Neural progenitor cell (in vitro differentiated cells): Measurements from ENCODE around the gene ADI1. TPM values are rescaled to one million over a fixed set of nuclear protein-coding genes. Genes with fewer than 3 reads are reported as not detected.

Experiments used
- DNase-seq: peaks from one replicate; pipeline ENCODE4 v3.0.0-alpha.2; 2016; ENCODE audit warnings: low spot score
- H2AFZ ChIP-seq: fragments of 200-600 bp; sonication (generic); replicated peaks from 2 replicates; pipeline ENCODE4 v1.6.1; 2016; ENCODE audit warnings: antibody characterized with exemption
- H3F3A ChIP-seq: fragments of 200-600 bp; sonication (generic); 2 replicates; pipeline ENCODE4 v1.6.1; 2016; ENCODE audit warnings: antibody characterized with exemption, low read depth
- H3K27ac ChIP-seq: fragments of 200-600 bp; sonication (generic); 2 replicates; pipeline ENCODE4 v1.5.1; 2016; ENCODE audit warnings: mild to moderate bottlenecking
- H3K27me3 ChIP-seq: fragments of 200-600 bp; sonication (generic); 2 replicates; pipeline ENCODE4 v1.6.1; 2016; ENCODE audit warnings: mild to moderate bottlenecking, moderate library complexity
- H3K36me3 ChIP-seq: fragments of 200-600 bp; sonication (generic); 2 replicates; pipeline ENCODE4 v1.5.1; 2016
- H3K4me1 ChIP-seq: fragments of 200-600 bp; sonication (generic); 2 replicates; pipeline ENCODE4 v1.6.1; 2016; ENCODE audit warnings: mixed run types
- H3K4me2 ChIP-seq: fragments of 200-600 bp; sonication (generic); 2 replicates; pipeline ENCODE4 v1.6.1; 2016
- H3K4me3 ChIP-seq: fragments of 200-600 bp; sonication (generic); 2 replicates; pipeline ENCODE4 v1.5.1; 2016
- H3K79me2 ChIP-seq: fragments of 200-600 bp; sonication (generic); 2 replicates; pipeline ENCODE4 v1.6.1; 2016; ENCODE audit warnings: low read depth
- H3K9ac ChIP-seq: fragments of 200-600 bp; sonication (generic); 2 replicates; pipeline ENCODE4 v1.6.1; 2016
- H3K9me3 ChIP-seq: fragments of 200-600 bp; sonication (generic); 2 replicates; pipeline ENCODE4 v1.5.1; 2016; ENCODE audit warnings: low read depth
- H4K20me1 ChIP-seq: fragments of 200-600 bp; sonication (generic); 2 replicates; pipeline ENCODE4 v1.6.1; 2016; ENCODE audit warnings: low read depth
- H3K27ac Mint-ChIP-seq: 3 replicates; pipeline ENCODE4 v1.8.0; 2021; ENCODE audit warnings: mixed read lengths
- H3K27me3 Mint-ChIP-seq: 2 replicates; pipeline ENCODE4 v1.8.0; 2022; ENCODE audit warnings: low read depth, mild to moderate bottlenecking, inconsistent platforms, moderate library complexity, mixed read lengths; ENCODE audit not compliant: insufficient read depth
- H3K36me3 Mint-ChIP-seq: 3 replicates; pipeline ENCODE4 v1.8.0; 2021; ENCODE audit warnings: mixed read lengths
- H3K4me1 Mint-ChIP-seq: 3 replicates; pipeline ENCODE4 v1.8.0; 2021; ENCODE audit warnings: mixed read lengths
- H3K4me3 Mint-ChIP-seq: 3 replicates; pipeline ENCODE4 v1.8.0; 2021; ENCODE audit warnings: mild to moderate bottlenecking, moderate library complexity, mixed read lengths
- H3K9me3 Mint-ChIP-seq: 3 replicates; pipeline ENCODE4 v1.8.0; 2020; ENCODE audit warnings: mixed read lengths
- CTCF ChIP-seq: fragments of 200-600 bp; sonication (generic); IDR thresholded peaks from 2 replicates; pipeline ENCODE4 v1.5.1; 2017; ENCODE audit warnings: antibody characterized with exemption, mild to moderate bottlenecking
- EZH2 ChIP-seq: fragments of 200-600 bp; sonication (generic); IDR thresholded peaks from 2 replicates; pipeline ENCODE4 v1.6.1; 2017; ENCODE audit warnings: antibody characterized with exemption, mild to moderate bottlenecking, moderate library complexity
- EZH2phosphoT487 ChIP-seq: fragments of 200-600 bp; sonication (generic); IDR thresholded peaks from 2 replicates; pipeline ENCODE4 v1.6.1; 2017; ENCODE audit warnings: antibody characterized with exemption
- total RNA-seq: library from RNA; depleted of rRNA; stranded (reverse); fragments of >200 nt; gene quantifications from 2 replicates; pipeline ENCODE4 v1.2.3, GENCODE V29; 2015; ENCODE audit warnings: low replicate concordance

The ADI1 gene
- total RNA-seq, 1 donor from 2014 or later, result 29.3 TPM

DNA sequence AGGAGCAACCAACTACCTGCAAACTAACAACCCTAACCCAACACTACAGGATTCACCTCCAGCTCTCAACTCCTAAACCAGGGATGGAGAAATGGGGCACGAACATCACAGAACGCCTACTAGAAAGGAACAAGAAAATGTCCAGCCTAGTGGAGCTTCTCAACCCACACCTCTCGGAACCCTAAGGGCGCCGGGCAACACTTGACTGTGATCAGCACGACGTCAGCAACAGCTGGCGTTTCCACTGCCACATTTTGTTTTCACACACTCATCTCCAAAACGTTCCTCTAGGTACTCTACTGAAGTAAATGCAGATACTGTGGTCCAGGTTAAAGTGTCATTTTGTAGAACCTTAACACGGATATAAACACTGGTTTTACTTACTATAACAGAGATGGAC is 34.6 kb upstream of the ADI1 start:
- no peak for DNase-seq
- peak overlapping the region; percentile 13 for H3K9ac ChIP-seq
- no peaks in the 10 kb centered on the region for H3K9me3 ChIP-seq
- no peak overlapping the region for H2AFZ ChIP-seq
- H3K4me2 ChIP-seq, result no peak overlapping the region
- H3K36me3 ChIP-seq, result peaks cover 18% of the 10 kb centered on the region
- TF ChIP-seq EZH2 (no peak), CTCF (no peak), EZH2phosphoT487 (no peak)
- Mint-ChIP-seq H3K9me3 (no peaks in the 10 kb centered on the region), H3K27ac (no peak overlapping the region), H3K27me3 (no peaks in the 10 kb centered on the region), H3K36me3 (peaks cover 25% of the 10 kb centered on the region), H3K4me1 (peaks cover 10% of the 10 kb centered on the region), H3K4me3 (no peak overlapping the region)
- H3K27me3 ChIP-seq, result no peaks in the 10 kb centered on the region
- no peak overlapping the region for H3K4me3 ChIP-seq
- peaks cover 7% of the 10 kb centered on the region for H3F3A ChIP-seq
- peaks cover 4% of the 10 kb centered on the region for H3K4me1 ChIP-seq
- peaks cover 41% of the 10 kb centered on the region for H3K79me2 ChIP-seq
- no peak overlapping the region for H3K27ac ChIP-seq
- H4K20me1 ChIP-seq, result peaks cover 14% of the 10 kb centered on the region

DNA sequence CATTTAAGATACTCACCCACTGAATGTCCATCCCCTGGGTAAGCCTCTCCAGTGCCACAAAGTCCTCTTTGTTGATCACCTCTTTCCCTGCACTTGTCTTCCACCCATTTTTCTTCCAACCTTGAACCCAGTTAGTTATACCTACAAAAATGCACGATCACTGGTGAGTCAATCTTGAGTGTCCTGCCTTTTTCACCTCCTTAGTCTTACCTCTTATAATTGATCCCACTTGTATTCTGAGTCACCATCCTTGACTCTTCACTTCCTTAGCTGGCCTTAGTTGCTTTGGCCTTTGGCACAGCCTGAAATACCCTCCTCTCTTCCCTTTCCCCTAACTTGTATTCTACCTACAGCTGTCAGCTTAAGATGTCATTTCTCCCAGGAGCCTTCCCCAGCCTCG is 28.6 kb upstream of the ADI1 start:
- H3K36me3 Mint-ChIP-seq, result peaks cover 45% of the 10 kb centered on the region

DNA sequence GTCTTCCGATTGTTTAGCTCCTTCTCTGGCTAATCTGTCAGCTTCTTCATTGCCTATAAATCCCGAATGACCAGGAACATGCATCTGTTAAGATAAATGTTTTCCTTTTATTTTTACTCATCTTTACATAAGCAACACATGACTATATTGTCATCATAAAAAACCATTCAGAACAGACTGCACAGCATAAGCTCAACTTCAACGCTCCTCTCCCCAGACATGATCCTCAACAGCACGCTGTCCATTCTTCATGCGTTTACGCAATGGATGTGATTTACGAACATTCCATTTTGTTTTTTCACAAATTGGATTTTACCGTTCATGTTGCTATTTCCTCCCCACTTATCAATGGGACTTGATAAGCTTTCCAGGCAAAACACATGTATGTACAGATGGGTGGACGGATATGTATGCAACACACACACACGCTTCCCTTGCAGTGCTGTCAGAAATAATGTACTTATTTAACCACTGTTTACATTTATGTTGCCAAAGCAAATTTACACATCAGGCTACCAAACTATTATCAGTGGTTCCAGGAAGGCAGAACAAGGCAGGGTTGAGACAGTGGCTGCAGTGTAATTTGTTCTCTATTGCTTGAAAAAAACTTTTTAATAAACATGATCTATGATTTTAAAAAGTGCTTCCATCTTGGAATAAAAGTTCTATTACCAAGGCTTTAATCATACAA is 26.6 kb upstream of the ADI1 start:
- TF ChIP-seq EZH2, result no peak
- no peak for TF ChIP-seq CTCF
- peaks cover 42% of the 10 kb centered on the region for H3K36me3 Mint-ChIP-seq
- H3K4me3 Mint-ChIP-seq, result no peak overlapping the region
- Histone ChIP-seq H3K4me3 (no peak overlapping the region), H3K36me3 (peaks cover 22% of the 10 kb centered on the region), H4K20me1 (no peaks in the 10 kb centered on the region), H3K79me2 (peaks cover 13% of the 10 kb centered on the region), H3K27ac (no peak overlapping the region), H3K4me2 (no peak overlapping the region), H3K9me3 (no peaks in the 10 kb centered on the region), H3K27me3 (no peaks in the 10 kb centered on the region), H3K9ac (no peak overlapping the region), H2AFZ (no peak overlapping the region), H3K4me1 (no peaks in the 10 kb centered on the region), H3F3A (no peaks in the 10 kb centered on the region)
- no peaks in the 10 kb centered on the region for H3K27me3 Mint-ChIP-seq
- no peaks in the 10 kb centered on the region for H3K4me1 Mint-ChIP-seq
- no peak for DNase-seq
- H3K27ac Mint-ChIP-seq, result no peak overlapping the region
- H3K9me3 Mint-ChIP-seq, result no peaks in the 10 kb centered on the region

More for the DNA sequence above, 28.6 kb upstream of the ADI1 start:
- Histone ChIP-seq H3K4me2 (no peak overlapping the region), H3K4me3 (no peak overlapping the region), H3K79me2 (peaks cover 3% of the 10 kb centered on the region), H3K27ac (no peak overlapping the region), H3K9me3 (no peaks in the 10 kb centered on the region), H3K9ac (no peak overlapping the region), H3K4me1 (no peaks in the 10 kb centered on the region), H4K20me1 (no peaks in the 10 kb centered on the region), H3K36me3 (peaks cover 22% of the 10 kb centered on the region), H3K27me3 (no peaks in the 10 kb centered on the region), H2AFZ (no peak overlapping the region), H3F3A (no peaks in the 10 kb centered on the region)
- H3K4me1 Mint-ChIP-seq, result no peaks in the 10 kb centered on the region
- H3K27ac Mint-ChIP-seq, result no peak overlapping the region
- H3K27me3 Mint-ChIP-seq, result no peaks in the 10 kb centered on the region
- TF ChIP-seq EZH2phosphoT487, result no peak
- TF ChIP-seq EZH2, result no peak
- TF ChIP-seq CTCF, result no peak
- DNase-seq, result no peak
- H3K9me3 Mint-ChIP-seq, result no peaks in the 10 kb centered on the region
- H3K4me3 Mint-ChIP-seq, result no peak overlapping the region
